GM19099 (cell line): Measurements from ENCODE around the gene SLC25A12.

ENCODE experiments used
- POLR2A ChIP-seq: IDR thresholded peaks from 3 replicates; pipeline ENCODE4 v1.6.1; 2011; ENCODE audit warnings: low read depth; ENCODE audit not compliant: insufficient read length; ENCODE audit errors: extremely low read depth

The SLC25A12 gene

DNA sequence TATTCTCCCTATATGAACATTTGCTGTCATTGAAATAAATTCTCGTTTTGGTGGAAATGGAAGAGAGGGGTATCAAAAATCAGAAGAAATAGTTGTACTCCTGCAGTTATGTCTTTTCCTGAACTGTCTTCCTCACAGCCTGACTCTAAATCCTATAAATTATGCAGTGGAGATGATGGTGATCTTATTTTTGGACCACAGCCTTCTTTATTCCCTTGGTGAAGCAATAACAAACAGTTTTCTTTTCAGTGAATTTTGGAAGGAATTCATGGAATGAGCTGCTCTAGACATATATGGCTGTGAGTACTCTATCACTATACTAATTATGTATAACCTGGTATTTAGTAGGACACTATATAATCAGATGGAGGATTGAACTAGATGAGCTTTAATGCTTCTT lies 1.7 kb upstream of the SLC25A12 start:
- no peak for TF ChIP-seq POLR2A

DNA sequence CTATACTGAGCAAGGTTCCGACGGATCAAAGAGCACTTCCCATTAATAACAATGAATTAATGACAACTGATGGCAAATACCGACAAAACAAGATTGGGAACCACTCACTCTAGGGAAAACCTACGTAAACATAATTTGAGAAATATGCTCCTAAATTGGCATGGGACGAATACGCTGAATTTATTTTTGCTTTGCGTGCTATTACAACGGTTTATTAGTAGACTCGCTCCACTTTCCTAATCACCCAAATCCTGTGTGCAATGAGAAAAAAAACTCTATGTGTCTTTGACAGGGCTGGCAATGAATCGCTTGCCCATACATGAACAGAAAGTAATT lies 536 bp upstream of the SLC25A12 start:
- no peak for TF ChIP-seq POLR2A

DNA sequence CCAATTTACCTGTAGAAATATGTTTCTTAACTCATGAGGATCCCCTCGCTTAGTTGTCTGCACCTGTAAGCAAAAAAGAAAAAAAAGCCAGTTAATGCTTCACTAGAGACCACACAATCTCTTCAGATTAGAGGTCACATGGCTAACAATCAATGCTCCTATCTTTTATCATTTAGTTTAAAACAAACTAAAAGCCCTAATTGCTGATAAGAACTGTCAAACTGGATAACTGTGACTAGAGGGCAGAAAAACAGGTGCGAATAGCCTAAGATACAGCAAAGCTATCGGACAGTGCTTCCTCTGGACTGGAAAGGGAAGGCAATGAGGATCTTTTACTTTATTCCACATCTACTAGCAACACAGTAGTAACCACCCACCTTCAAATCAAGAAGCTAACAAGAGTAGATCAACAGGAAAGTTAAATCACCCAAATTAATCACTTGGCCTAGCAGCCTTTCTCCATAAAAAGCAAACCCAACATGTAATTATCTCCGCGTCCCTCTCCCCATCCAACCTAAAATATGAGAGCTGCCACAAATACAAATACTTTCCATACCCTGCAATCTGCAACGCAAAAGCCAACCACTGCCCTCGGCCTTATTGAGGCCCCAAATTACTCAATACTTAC lies 734 bp downstream of the SLC25A12 start:
- TF ChIP-seq POLR2A: no peak

DNA sequence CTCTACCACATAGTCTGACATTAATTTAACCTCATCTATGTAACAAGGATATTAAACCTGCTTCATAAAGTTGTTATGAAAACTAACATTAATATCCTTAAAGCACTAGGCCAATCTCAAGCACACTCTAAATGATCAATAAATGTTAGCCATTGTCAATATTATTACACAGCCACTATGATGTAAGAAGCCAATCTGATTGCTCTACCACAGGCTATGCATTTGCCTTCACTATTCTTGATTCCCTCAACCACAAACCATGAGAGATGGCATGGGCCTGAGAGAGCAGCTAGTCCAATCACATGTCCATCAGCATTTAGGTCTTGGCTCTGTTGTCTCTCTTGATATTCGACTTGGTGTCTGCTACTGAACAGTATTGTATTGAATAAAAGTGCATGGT lies 4.2 kb downstream of the SLC25A12 start:
- no peak for TF ChIP-seq POLR2A

DNA sequence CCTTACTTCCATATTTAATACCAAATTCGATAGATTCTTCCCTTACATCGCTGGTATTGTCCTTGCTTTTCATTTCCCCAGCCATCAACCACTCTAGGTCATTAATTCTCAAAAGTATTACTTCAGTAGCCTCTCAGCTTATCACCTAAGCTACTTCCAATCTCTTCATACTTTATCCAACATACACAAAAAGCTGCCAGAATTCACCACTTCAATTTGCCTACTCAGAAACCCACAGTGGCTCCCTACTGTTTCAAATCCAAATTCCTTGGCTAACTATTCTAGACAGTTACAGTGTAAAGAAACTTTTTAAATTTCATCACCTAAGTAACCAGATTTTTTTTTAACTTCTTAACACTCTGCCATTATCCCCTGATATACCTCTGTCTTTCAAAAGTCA lies 4.7 kb downstream of the SLC25A12 start:
- no peak for TF ChIP-seq POLR2A

DNA sequence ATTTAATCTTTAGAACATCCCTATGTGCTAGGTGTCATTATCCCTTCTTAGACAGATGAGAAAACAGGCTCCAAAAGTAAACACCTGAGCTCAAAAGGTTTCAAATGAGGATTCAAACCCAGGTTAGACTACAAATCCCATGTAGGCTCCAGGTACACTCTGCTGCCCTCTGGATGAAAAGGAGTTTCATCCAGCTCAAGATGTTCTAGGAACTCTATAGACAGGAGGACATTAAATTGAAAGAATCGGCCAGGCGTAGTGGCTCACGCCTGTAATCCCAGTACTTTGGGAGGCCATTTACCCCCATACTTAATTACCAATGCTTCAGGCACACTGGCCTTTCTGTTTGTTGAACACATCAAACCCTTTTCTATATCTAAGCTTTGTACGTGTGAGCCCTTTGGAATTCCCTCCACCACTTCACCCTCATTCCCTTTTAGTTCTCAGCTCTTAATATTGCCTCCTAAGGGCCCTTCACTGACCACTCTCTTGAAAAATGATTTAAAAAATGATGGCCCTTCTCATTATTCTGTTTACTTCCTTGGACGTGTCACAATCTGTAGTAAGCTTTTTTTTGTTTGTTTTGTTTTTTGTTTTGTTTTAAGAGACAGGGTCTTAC lies 10.7 kb downstream of the SLC25A12 start:
- TF ChIP-seq POLR2A: no peak

DNA sequence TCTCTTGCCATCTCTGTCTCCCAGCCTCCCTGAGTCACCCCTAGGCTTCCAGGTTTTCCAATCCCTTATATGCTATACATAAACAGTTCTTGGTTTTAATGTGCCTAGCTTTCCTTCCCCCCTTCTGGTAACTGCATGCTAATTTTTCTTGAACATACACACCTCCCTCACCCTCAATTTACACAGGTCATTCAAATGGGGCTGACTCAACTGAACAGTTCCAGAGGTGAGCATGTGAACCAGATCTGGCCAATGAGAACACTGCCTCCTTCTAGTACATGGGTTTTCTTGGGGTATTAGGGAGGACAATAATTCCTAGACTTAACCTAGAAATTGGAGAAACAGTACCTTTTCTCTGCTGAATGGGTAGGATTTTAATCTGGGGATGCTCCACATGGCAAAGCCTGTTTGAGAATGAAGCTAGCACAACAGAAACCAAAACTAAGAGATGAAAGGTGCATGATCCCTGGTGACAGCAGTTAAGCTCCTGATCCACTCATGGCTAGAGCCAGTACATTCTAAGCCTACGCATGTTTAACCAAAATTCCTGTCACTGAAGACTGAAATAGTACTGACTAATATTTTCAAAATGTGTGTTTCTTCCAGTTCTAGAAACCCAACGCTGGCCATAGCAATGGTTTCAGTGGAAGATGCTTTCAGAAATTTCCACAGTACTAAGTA lies 11.8 kb downstream of the SLC25A12 start:
- TF ChIP-seq POLR2A: no peak

DNA sequence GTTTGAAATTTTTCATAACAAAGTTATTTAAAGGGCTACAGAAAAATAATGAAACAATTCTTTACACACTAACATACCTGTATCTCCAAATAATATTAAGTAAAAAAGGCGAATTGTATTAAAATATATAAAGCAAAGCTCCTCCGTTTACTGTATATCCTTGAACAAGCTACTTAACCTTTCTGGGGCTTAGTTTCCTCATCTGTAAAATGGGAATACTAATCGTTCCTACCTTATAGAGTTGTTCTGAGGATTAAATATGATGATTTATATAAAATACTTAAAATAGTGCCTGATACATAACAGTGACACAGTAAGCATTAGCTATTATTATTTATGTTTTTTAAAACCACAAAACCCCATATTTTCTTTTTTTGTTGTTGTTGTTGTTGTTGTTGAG lies 13.3 kb downstream of the SLC25A12 start:
- TF ChIP-seq POLR2A: no peak

DNA sequence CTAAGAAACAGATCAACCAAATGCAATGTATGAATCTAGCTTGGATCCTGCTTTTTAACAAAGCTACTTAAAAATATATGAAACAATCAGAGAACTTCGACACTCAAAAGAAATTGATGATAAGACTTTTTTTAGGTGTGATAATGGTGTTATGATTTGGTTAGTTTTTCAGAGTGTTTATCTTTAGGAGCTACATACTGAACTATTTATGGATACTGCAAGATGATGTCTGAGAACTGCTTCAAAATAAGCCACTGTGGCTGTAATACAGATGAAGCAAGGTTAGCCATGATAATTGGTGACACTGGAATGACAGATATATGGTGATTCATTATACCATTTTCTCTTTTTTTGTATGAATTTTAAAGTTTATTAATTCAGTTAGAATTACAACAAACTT lies 14.2 kb downstream of the SLC25A12 start:
- no peak for TF ChIP-seq POLR2A

DNA sequence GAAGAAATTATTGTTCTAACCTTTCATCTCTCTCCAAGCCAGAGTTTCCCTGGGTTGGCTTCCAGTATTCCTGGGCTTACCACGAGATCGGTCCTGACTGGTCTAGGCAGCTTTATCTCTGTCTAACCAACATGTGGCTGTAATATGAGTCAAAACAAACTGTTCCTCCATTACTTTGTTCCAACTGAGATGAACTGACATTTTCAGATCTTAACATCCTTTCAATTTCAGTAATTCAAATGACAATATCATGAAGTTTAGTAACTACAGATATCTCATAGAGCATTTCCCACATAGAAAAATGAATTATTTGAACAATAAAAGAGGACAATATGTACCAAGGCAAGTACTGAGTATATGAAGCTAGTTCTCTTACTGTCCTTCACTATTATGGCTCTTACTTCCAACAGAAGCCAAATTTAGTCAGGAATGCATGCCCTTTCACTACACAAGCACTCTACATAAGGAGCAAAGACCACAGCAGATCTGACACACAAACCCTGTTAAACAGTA lies 15.5 kb downstream of the SLC25A12 start:
- TF ChIP-seq POLR2A: no peak

DNA sequence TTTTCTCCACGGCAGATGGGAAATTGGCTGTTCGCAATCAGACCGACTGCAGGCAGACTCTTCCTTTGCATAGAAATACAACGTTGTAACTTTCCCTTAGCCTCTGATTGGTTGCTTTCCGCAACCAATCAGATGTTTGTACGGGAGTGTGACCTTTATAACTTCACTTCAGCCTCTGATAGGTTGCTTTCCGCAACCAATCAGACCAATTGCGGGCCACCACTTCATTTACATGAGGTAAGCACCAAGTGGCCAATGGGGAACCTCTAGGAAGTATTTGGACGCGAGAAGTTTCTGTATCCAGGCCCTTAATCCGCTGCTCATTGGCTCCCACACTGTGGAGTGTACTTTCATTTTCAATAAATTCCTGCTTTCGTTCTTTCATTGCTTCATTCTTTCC lies 19.1 kb downstream of the SLC25A12 start:
- TF ChIP-seq POLR2A: no peak

DNA sequence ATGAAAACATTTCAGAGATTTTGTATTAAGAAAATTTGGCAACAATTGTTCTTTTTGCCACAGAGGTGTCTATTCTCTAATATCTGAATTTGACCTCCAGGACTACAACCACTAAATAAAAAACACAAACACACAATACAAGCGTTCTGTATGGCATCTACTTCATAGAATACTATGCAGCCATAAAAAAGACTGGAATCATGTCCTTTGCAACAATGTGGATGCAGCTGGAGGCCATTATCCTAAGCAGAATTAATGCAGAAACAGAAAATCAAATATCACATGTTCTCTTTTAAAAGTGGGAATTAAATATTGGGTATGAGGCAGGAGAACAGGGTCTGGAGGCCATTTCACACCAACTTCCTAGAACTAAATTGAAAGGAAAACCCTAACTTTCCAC lies 19.5 kb downstream of the SLC25A12 start:
- no peak for TF ChIP-seq POLR2A

DNA sequence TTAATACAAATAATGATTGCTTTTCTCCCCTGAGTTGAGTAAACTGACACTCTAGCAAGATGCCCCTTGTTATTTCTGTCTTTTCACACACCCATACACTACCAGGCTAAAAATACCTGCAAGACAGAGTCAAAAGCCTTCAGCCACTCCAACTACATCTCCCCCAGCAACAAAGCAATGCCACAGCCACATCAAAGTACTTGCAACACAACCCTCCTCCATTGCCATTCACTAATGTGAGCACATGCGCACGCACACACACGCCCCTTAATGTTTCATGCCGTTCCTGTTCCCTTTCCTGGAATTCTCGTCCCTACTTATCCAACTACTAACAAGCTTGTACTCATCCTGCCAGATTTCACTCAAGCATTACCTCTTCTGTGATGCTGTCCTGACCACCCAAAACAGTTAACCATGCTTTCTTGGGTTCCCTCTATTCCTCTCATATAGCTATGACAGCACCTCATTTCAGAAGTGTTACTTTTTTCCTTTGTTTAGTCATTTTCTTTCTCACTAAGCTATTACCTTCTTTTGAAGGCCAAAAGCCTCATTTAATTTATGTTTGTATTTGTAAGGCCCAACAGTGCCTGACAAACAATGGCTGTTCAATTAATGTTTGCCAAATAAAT lies 29.6 kb downstream of the SLC25A12 start:
- no peak for TF ChIP-seq POLR2A

DNA sequence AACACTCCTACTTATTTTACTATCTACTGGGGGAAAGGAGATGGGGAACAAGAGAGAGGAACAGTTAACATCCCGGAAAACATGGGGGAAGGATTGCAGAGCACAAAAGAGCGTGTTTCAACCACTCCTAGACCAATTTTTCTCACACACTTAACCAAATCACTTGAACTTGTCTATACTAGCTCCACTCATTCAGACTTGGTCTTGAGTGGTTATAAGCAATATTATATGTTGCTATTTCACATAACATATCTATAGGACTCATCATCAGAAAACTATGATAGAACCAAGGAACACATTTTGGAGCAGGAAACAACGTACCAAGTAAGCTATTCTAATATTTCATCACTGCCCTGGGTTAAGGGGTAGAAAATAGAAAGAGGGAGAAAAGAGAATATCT lies 31.5 kb downstream of the SLC25A12 start:
- TF ChIP-seq POLR2A: no peak

DNA sequence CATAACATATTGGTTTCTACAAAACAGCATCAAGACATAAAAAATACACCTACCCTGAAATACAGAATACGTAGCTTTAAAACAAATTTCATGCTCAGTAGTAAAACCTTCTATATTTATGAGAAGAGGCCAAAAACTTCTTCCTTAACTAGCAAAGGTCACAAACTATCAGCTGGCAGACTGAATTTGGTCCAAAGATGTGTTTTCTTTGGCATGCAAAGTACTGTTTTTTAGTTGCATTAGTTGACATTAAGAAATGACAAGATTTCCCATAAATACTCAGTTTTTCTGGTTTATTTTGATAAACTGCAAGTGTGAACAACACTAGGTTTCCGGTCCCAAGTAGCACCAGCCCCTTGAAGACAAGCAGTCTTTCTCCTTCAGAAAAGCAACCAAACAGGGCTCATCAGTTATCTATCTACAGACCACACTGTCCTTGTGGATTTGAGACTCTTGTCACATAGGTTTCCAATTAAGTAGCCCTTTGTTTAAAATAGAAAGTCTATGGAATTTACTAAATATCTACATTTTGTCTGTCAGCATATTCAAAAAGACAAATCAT lies 35.6 kb downstream of the SLC25A12 start:
- TF ChIP-seq POLR2A: no peak
